PC-3 (cell line): ENCODE data around the gene KRT24.

ENCODE experiments used
- EZH2 ChIP-seq: fragments of 300-600 bp; sonication (generic); IDR thresholded peaks from one replicate; pipeline ENCODE4 v1.6.1; 2017; ENCODE audit warnings: antibody characterized with exemption, mild to moderate bottlenecking, low read length; ENCODE audit not compliant: unreplicated experiment
- EZH2phosphoT487 ChIP-seq: fragments of 300-600 bp; sonication (generic); IDR thresholded peaks from 2 replicates; pipeline ENCODE4 v1.6.1; 2018; ENCODE audit warnings: mild to moderate bottlenecking, antibody characterized with exemption, low read length, borderline replicate concordance
- TF ChIP-seq, protein P1 (sequence below): fragments of 300-600 bp; sonication (generic); conservative IDR thresholded peaks from 2 replicates; pipeline ENCODE4 v1.5.1; 2017; ENCODE audit warnings: antibody characterized with exemption, low read depth, mild to moderate bottlenecking, low read length

GRCh38 chr17:40675905-40676304 is 27.6 kb downstream of the KRT24 start:
- TF ChIP-seq, protein P1, sequence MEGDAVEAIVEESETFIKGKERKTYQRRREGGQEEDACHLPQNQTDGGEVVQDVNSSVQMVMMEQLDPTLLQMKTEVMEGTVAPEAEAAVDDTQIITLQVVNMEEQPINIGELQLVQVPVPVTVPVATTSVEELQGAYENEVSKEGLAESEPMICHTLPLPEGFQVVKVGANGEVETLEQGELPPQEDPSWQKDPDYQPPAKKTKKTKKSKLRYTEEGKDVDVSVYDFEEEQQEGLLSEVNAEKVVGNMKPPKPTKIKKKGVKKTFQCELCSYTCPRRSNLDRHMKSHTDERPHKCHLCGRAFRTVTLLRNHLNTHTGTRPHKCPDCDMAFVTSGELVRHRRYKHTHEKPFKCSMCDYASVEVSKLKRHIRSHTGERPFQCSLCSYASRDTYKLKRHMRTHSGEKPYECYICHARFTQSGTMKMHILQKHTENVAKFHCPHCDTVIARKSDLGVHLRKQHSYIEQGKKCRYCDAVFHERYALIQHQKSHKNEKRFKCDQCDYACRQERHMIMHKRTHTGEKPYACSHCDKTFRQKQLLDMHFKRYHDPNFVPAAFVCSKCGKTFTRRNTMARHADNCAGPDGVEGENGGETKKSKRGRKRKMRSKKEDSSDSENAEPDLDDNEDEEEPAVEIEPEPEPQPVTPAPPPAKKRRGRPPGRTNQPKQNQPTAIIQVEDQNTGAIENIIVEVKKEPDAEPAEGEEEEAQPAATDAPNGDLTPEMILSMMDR = no peak
- TF ChIP-seq EZH2 = no peak
- no peak for TF ChIP-seq EZH2phosphoT487
